ENCODE results near the gene CAND1.

The CAND1 gene

GRCh38 chr12:67344979-67345710 lies 76.0 kb downstream of the CAND1 start:
- no peak for DNase-seq (ENCODE audit: low read depth)

GRCh38 chr12:67348683-67349082 lies 79.5 kb downstream of the CAND1 start:
- DNase-seq (ENCODE audit: low read depth): no peak

- DNase-seq (ENCODE audit: low read depth): no peak
These were observed 83.5 kb downstream of the CAND1 start for GRCh38 chr12:67352682-67353081.

GRCh38 chr12:67354322-67354721 lies 85.2 kb downstream of the CAND1 start:
- DNase-seq (ENCODE audit: low read depth): peak; percentile 56

GRCh38 chr12:67354966-67355365 lies 85.8 kb downstream of the CAND1 start:
- no peak for DNase-seq (ENCODE audit: low read depth)

GRCh38 chr12:67355428-67356379 lies 86.5 kb downstream of the CAND1 start:
- peak; percentile 51 for DNase-seq (ENCODE audit: low read depth)

- DNase-seq (ENCODE audit: low read depth): no peak
These were observed 87.2 kb downstream of the CAND1 start for GRCh38 chr12:67356380-67356774.

- DNase-seq (ENCODE audit: low read depth): no peak
These were observed 88.4 kb downstream of the CAND1 start for GRCh38 chr12:67357376-67358125.

GRCh38 chr12:67358781-67359338 lies 89.7 kb downstream of the CAND1 start:
- peak; percentile 93 for DNase-seq (ENCODE audit: low read depth)

- DNase-seq (ENCODE audit: low read depth): no peak
These were observed 93.4 kb downstream of the CAND1 start for GRCh38 chr12:67362526-67362925.

GRCh38 chr12:67364228-67364627 lies 95.1 kb downstream of the CAND1 start:
- DNase-seq (ENCODE audit: low read depth): no peak

GRCh38 chr12:67365131-67365530 lies 96.0 kb downstream of the CAND1 start:
- DNase-seq (ENCODE audit: low read depth): no peak

- DNase-seq (ENCODE audit: low read depth): no peak
These were observed 98.7 kb downstream of the CAND1 start for GRCh38 chr12:67367843-67368242.

Measured in stromal cell of bone marrow (primary cell).